GM12801 (cell line): ENCODE data around the gene TPRN.

Experiments
- TF ChIP-seq, protein P1 (sequence below): IDR thresholded peaks from one replicate; pipeline ENCODE4 v1.5.1; 2011; ENCODE audit warnings: control low read depth; ENCODE audit not compliant: insufficient read length; ENCODE audit errors: extremely low read depth

Gene TPRN

DNA sequence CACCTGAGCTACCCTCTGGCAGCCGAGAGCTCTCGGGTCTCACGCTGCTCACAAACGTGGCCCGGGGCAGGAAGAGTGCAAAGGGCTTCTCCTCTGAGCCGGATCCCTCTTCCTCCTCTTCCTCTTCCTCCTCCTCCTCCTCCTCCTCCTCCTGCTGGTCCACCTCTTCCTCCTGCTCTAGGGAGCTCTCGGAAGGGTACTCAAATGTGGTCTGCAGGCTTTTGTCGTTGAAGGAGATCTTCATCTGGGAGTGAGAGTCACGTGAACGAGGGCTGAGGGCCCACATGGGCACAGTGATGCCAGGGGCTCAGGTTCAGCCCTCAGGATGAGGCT, 8.1 kb downstream of the TPRN start:
- TF ChIP-seq, protein P1, sequence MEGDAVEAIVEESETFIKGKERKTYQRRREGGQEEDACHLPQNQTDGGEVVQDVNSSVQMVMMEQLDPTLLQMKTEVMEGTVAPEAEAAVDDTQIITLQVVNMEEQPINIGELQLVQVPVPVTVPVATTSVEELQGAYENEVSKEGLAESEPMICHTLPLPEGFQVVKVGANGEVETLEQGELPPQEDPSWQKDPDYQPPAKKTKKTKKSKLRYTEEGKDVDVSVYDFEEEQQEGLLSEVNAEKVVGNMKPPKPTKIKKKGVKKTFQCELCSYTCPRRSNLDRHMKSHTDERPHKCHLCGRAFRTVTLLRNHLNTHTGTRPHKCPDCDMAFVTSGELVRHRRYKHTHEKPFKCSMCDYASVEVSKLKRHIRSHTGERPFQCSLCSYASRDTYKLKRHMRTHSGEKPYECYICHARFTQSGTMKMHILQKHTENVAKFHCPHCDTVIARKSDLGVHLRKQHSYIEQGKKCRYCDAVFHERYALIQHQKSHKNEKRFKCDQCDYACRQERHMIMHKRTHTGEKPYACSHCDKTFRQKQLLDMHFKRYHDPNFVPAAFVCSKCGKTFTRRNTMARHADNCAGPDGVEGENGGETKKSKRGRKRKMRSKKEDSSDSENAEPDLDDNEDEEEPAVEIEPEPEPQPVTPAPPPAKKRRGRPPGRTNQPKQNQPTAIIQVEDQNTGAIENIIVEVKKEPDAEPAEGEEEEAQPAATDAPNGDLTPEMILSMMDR, result no peak

DNA sequence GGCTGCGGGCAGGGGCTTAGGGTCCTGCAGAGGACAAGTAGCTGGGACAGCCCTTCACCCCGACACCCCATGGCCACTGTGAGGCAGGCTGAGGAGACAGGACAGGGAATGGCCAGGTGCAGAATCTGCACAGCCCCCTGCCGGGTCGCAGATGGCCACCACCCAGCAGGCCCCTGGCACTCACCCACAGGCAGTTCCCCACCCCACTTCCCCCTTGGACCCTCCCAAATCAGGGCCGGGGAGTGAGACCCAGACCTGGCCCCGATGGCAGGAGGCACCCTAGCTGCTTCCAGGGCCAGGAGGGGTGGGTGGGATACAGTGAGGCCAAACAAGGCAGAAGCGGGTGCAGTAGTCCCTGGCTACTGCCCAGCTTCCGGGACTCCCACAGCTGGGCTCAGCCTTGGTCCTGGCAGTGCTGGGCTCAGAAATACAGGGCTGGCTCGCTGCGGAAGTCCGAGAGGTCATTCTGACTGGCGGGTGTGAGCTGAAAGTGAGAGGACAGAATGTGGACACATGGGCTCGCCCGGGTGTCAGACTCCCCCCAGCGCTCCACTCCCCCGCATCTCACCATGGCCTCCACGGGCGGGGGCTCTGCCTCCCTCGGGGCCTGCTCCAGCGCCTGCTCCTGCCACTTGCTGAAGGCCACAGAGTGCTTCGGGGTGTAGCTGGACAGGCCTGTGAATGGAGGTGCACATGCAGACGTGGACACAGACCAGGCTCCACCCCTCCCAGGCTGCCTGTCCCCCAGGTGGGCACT, 8.7 kb downstream of the TPRN start:
- TF ChIP-seq, protein P1, result no peak

DNA sequence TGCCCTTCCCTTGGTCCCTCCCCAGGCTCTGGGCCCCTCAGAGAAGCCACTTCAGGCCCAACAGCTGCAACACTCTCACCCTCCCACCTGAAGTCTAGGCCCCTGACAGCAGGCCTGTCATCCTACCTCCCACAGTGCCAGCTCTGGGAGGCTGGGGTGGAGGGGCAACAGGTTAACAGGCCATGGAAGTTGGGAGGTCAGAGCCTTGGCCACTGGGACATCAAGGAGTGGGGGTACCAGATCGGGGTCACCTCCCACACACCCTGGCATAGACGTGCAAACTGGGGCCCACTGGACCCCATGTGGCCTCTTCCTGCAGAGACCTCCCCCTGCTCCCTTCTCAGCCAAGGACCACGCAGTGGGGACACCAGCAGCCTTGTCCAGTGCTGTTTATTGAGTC, 9.3 kb downstream of the TPRN start:
- TF ChIP-seq, protein P1, result no peak

DNA sequence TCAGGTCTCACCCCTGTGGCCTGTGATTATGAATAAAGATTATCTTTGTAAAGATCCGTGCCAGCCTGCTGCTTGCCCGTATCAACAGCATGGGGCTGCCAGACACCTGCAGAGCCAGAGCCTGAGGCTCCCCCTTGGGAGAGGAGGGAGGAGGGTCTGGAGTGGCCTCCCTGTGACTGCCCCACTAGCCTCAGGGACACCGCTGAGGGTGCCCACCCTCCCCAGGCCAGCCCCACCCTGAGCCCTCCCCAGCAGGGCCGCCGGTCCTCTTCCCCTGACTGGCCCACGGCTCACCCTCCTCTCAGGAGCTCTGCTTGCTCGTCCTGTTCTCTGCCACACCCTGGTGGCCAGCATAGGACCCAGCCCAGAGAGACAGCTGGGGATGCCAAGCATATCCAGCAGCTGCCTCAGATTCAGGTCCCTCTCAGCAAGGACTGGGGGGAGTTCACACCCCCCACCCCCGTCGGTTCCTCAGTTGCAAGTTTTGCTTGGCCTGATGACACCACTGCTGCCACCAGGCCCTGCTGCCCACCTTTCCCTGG, 10.2 kb downstream of the TPRN start:
- TF ChIP-seq, protein P1, result no peak

DNA sequence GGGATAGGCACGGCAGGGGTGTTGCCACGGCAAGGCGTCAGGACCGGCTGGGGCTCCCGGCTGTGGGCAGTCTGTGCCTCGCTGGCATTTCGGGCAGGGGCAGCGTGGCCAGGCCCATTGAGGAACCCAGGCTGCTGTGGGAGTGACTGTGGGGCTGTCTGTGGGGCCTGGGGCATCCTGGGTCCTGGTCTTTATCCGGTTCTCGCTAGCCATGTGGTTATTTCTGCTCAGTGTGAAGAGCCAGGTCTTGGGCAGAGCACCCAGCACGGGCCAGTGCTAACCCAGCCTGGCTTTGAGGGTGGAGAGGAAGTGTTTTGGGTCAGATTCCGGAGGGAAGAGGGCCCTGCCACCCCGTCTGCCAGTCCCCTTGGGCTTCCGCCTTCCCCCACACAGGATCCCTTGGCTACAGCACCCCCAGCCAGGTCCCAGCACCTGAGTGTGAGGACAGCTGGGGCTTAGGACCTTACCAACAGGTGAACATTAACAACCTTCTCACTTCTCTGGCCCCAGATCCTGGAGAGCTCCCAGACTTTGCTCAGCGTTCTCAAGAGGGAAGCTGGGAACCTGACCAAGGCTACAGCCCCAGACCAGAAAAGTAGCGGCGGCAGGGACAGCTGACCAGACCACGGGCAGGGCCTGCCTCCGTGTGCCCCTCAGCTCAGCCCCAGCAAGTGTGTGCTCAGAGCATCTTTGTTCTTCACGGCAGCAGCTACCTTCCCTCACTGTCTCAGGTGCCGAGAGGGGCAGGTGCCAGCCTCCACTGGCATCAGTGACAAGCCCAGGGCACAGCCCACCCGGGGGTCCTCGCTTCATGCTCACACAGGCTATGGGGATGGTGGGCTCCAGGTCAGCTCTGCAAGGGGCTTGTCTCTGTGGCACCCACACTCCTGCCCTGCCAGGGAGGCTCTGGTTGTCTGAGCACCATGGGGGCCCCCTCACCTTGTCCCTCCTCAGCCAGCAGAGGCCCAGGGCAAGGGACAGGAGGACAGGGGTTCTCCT, 10.9 kb downstream of the TPRN start:
- TF ChIP-seq, protein P1, result no peak

DNA sequence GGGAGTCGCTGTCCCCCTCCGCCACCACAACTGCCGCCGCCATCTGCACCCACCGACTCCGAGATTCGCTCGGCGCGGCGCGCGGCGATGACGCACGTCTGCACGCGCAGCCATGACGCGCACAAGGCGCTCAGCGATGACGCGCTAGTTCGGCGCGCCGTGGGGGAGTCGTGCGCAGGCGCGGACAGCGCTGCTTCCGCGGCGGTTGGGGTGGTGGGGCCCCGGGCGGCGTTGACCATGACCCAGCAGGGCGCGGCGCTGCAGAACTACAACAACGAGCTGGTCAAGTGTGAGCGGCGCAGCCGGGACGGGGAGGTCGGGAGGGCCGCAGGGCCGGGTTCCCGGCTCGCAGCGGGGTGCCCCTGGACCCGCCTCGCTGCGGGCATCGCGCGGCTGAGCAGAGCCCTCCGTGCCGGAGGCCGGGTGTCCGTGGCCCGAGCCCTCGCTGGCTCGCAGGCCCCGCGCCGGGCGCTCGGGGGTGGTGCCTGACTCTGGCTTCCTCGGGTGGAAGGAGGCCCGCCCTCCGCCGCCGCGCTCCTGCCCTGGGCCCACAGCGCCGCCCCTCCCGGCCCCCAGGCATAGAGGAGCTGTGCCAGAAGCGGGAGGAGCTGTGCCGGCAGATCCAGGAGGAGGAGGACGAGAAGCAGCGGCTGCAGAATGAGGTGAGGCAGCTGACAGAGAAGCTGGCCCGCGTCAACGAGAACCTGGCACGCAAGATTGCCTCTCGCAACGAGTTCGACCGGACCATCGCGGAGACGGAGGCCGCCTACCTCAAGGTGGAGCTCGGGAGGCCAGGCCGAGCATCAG, 11.8 kb downstream of the TPRN start, which contains the start of the genes ANAPC2 and SSNA1:
ANAPC2 (minus strand) TSS at position 71 of the 807 bp plus-strand sequence; CDS start at position 43, 28 bp downstream.
SSNA1 (plus strand) TSS at position 187 of the 807 bp plus-strand sequence; CDS start at position 238, 51 bp downstream.
- TF ChIP-seq, protein P1, result no peak
